ENCODE measurements around the gene RNF5. TPM values are rescaled to one million over a fixed set of nuclear protein-coding genes. Genes with fewer than 3 reads are reported as not detected.

RNF5 gene
- total and polyA plus RNA-seq, 10 of the 15 experiments (the other 5 are each of a cell fraction or from before 2014, with no cell fraction given), result 31.4 to 114 (median 62.8) TPM

GRCh38 chr6:32163559-32164258, 14.5 kb upstream of the RNF5 start:
- ChIA-PET POLR2A (interaction anchor here (0.9 kb wide), 1 partner anchor 32 kb away, joined by 3 read pairs; no protein-coding TSS in a partner anchor), CTCF (interaction anchor here (1.2 kb wide), 1 partner anchor 32 kb away, joined by 4 read pairs; no protein-coding TSS in a partner anchor), RAD21 (ENCODE audit: unreplicated experiment) (interaction anchor here (1.1 kb wide), 1 partner anchor 32 kb away, joined by 5 read pairs; no protein-coding TSS in a partner anchor), SMC1A (ENCODE audit: uncharacterized antibody, unreplicated experiment) (interaction anchor here (0.8 to 0.9 kb wide), 2 partner anchors 45 to 92 kb away, joined by 3 read pairs; no protein-coding TSS in a partner anchor)
- no peak overlapping the region for H2AFZ ChIP-seq (ENCODE audit: control insufficient read depth, low read depth, low read length)
- H4K20me1 ChIP-seq (ENCODE audit: control insufficient read depth, insufficient read depth), result no peaks in the 10 kb centered on the region; the same call in 1 of the 2 replicates
- WGBS (ENCODE audit: insufficient coverage, insufficient replicate concordance, low lambda C conversion rate, missing lambda C conversion rate), result 45% methylated on average over 7 of the region's 7 CpGs
- no peak for DNase-seq (ENCODE audit: low read depth, low spot score)
- in situ Hi-C loops (cut with MboI), result no loop called here
- intact Hi-C loops (cut with micrococcal nuclease; ENCODE audit: unreplicated experiment), result no loop called here
- no peaks in the 10 kb centered on the region for H3K9me3 ChIP-seq (replicated peaks; ENCODE audit: control insufficient read depth, insufficient read depth, low read length)
- ATAC-seq, result no peak
- no peaks in the 10 kb centered on the region for H3K79me2 ChIP-seq (ENCODE audit: control insufficient read depth, insufficient read depth, low read length)
- H3K4me2 ChIP-seq (ENCODE audit: control insufficient read depth, insufficient read depth), result no peak overlapping the region
- no peak for FAIRE-seq
- H3K36me3 ChIP-seq (ENCODE audit: control insufficient read depth in 2 of 2, insufficient read depth in 2 of 2, low read length in 1 of 2), result peaks cover 0 to 3% of the 10 kb centered on the region in 2 experiments; a peak in 1 of 4 replicates
- no peak overlapping the region for H3K4me3 ChIP-seq
- H3K27me3 ChIP-seq (replicated peaks in 1 of 2; ENCODE audit: control insufficient read depth in 2 of 2, insufficient read depth in 2 of 2, low read length in 1 of 2), result no peaks in the 10 kb centered on the region
- BruUV-seq (replicated peaks), result no TSS peak
- no peak overlapping the region for H3K9ac ChIP-seq (ENCODE audit: control insufficient read depth, insufficient read depth, low read length)
- no peak overlapping the region for H3K27ac ChIP-seq (ENCODE audit: control insufficient read depth, insufficient read depth)
- H3K4me1 ChIP-seq (ENCODE audit: control insufficient read depth, insufficient read depth, low read length), result no peaks in the 10 kb centered on the region
- TF ChIP-seq, protein P1, sequence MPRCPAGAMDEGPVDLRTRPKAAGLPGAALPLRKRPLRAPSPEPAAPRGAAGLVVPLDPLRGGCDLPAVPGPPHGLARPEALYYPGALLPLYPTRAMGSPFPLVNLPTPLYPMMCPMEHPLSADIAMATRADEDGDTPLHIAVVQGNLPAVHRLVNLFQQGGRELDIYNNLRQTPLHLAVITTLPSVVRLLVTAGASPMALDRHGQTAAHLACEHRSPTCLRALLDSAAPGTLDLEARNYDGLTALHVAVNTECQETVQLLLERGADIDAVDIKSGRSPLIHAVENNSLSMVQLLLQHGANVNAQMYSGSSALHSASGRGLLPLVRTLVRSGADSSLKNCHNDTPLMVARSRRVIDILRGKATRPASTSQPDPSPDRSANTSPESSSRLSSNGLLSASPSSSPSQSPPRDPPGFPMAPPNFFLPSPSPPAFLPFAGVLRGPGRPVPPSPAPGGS (IDR thresholded peaks at IDR 0.05; ENCODE audit: borderline replicate concordance, insufficient read depth, low read depth, low read length, poor library complexity, severe bottlenecking), result no peak
- no peak for TF ChIP-seq WRNIP1 (IDR thresholded peaks at IDR 0.05; ENCODE audit: borderline replicate concordance, low read depth, low read length)
- no peak for TF ChIP-seq ZNF274 (IDR thresholded peaks at IDR 0.05; ENCODE audit: insufficient read depth, insufficient read length)
- no peak for TF ChIP-seq SMARCA5 (IDR thresholded peaks at IDR 0.05)
- TF ChIP-seq NBN (IDR thresholded peaks at IDR 0.05), result no peak
- no peak for TF ChIP-seq HDAC2 (IDR thresholded peaks at IDR 0.05)
- TF ChIP-seq NRF1 (conservative IDR thresholded peaks at IDR 0.05; ENCODE audit: low read depth, low read length), result no peak
- TF ChIP-seq, protein P2, sequence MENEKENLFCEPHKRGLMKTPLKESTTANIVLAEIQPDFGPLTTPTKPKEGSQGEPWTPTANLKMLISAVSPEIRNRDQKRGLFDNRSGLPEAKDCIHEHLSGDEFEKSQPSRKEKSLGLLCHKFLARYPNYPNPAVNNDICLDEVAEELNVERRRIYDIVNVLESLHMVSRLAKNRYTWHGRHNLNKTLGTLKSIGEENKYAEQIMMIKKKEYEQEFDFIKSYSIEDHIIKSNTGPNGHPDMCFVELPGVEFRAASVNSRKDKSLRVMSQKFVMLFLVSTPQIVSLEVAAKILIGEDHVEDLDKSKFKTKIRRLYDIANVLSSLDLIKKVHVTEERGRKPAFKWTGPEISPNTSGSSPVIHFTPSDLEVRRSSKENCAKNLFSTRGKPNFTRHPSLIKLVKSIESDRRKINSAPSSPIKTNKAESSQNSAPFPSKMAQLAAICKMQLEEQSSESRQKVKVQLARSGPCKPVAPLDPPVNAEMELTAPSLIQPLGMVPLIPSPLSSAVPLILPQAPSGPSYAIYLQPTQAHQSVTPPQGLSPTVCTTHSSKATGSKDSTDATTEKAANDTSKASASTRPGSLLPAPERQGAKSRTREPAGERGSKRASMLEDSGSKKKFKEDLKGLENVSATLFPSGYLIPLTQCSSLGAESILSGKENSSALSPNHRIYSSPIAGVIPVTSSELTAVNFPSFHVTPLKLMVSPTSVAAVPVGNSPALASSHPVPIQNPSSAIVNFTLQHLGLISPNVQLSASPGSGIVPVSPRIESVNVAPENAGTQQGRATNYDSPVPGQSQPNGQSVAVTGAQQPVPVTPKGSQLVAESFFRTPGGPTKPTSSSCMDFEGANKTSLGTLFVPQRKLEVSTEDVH (IDR thresholded peaks at IDR 0.05; ENCODE audit: low read depth, partially characterized antibody), result no peak
- TF ChIP-seq, protein P3, sequence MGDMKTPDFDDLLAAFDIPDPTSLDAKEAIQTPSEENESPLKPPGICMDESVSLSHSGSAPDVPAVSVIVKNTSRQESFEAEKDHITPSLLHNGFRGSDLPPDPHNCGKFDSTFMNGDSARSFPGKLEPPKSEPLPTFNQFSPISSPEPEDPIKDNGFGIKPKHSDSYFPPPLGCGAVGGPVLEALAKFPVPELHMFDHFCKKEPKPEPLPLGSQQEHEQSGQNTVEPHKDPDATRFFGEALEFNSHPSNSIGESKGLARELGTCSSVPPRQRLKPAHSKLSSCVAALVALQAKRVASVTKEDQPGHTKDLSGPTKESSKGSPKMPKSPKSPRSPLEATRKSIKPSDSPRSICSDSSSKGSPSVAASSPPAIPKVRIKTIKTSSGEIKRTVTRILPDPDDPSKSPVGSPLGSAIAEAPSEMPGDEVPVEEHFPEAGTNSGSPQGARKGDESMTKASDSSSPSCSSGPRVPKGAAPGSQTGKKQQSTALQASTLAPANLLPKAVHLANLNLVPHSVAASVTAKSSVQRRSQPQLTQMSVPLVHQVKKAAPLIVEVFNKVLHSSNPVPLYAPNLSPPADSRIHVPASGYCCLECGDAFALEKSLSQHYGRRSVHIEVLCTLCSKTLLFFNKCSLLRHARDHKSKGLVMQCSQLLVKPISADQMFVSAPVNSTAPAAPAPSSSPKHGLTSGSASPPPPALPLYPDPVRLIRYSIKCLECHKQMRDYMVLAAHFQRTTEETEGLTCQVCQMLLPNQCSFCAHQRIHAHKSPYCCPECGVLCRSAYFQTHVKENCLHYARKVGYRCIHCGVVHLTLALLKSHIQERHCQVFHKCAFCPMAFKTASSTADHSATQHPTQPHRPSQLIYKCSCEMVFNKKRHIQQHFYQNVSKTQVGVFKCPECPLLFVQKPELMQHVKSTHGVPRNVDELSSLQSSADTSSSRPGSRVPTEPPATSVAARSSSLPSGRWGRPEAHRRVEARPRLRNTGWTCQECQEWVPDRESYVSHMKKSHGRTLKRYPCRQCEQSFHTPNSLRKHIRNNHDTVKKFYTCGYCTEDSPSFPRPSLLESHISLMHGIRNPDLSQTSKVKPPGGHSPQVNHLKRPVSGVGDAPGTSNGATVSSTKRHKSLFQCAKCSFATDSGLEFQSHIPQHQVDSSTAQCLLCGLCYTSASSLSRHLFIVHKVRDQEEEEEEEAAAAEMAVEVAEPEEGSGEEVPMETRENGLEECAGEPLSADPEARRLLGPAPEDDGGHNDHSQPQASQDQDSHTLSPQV (IDR thresholded peaks at IDR 0.05), result no peak
- no peak for TF ChIP-seq HDGF (IDR thresholded peaks at IDR 0.05)
- TF ChIP-seq JUNB (IDR thresholded peaks at IDR 0.05), result no peak
- TF ChIP-seq NFXL1 (IDR thresholded peaks at IDR 0.05; ENCODE audit: borderline replicate concordance), result no peak
- no peak for TF ChIP-seq USF2 (IDR thresholded peaks at IDR 0.05; ENCODE audit: borderline replicate concordance, low read depth, low read length)
- TF ChIP-seq BHLHE40 (IDR thresholded peaks at IDR 0.05; ENCODE audit: borderline replicate concordance in 1 of 2, low read depth in 2 of 2, low read length in 1 of 2), result no peak
- no peak for TF ChIP-seq IKZF2 (IDR thresholded peaks at IDR 0.05)

All from GM12878 (cell line).